ENCODE measurements around the gene ACAA2. TPM values are rescaled to one million over a fixed set of nuclear protein-coding genes. Genes with fewer than 3 reads are reported as not detected.

Gene ACAA2
- total RNA-seq, 4 donors from 2014 or later: 47.9 to 63.4 (median 50.0) TPM

DNA sequence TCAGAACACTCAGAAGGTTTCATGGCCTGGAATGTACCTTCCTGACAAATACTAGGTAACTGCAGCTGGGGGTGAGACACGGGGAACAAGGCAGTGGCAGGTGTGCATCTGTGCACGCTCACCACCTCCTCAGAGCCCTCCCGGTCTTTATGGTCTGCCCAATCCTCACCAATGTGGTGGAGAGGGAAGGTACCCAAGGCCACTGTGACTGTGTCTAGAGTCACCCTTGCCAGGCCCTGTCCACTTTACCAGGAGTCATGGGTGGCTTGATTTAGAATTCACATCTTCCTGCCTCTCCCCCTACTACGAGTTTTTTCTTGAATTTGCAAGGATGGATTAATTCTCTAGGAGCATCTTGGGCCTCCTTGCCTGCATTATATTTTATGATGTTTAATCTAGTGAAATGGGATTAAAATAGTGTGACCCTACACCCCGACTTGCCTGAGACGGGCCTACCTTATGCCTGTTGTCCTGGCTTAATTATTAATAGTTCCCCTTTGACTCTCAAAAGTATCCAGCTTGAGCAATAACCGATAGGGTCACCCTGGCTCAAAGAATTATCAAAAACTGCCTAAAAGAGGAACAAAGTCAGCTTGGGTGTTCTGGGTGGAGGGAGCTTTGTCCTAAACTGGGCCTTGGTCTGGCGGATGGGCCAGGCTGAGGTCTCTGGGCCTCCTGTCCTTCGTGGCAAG is 56.5 kb downstream of the ACAA2 start:
- no peaks in the 10 kb centered on the region for H3K36me3 ChIP-seq
- H3K27ac ChIP-seq: no peak overlapping the region
- H3K4me1 ChIP-seq: no peaks in the 10 kb centered on the region
- no peaks in the 10 kb centered on the region for H3K27me3 ChIP-seq
- no peak overlapping the region for H3K4me3 ChIP-seq
- 84 to 89% methylated on average over 9 of the region's 9 CpGs for WGBS, 2 donors
- H3K9me3 ChIP-seq: no peaks in the 10 kb centered on the region
- no peak for DNase-seq (ENCODE audit: low spot score in 2 of 2)
- TF ChIP-seq POLR2A (IDR thresholded peaks at IDR 0.05): no peak
- TF ChIP-seq EP300 (IDR thresholded peaks at IDR 0.05): no peak
- TF ChIP-seq CTCF (IDR thresholded peaks at IDR 0.05): no peak

DNA sequence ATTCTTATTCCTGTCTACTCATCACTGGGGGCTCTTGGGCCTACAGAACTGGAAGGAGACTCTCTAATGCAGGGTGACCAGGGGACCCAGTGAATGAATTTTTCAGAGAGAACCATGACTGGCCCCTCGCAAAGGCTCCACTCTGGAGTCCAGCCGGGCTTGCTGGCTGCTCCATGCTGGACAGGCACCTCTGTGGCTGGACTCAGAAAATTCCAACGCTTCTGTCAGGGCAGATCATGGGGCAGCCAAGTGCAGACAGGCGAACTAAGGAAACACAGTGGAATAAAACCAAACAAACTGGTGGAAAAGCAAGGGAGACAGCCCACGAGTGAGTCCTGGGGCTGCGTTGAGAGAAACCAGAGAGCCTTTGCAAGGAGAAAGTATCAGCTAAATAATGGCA is 57.2 kb downstream of the ACAA2 start:
- WGBS, 2 donors: 76 to 79% methylated on average over 6 of the region's 6 CpGs

GRCh38 chr18:49755489-49755888 is 57.8 kb downstream of the ACAA2 start:
- H3K27me3 ChIP-seq: no peaks in the 10 kb centered on the region
- H3K9me3 ChIP-seq: no peaks in the 10 kb centered on the region
- TF ChIP-seq EP300 (IDR thresholded peaks at IDR 0.05): no peak
- TF ChIP-seq CTCF (IDR thresholded peaks at IDR 0.05): no peak
- no peak for TF ChIP-seq POLR2A (IDR thresholded peaks at IDR 0.05)
- H3K27ac ChIP-seq: no peak overlapping the region
- DNase-seq (ENCODE audit: low spot score in 2 of 2): no peak
- no peak overlapping the region for H3K4me3 ChIP-seq
- H3K36me3 ChIP-seq: no peaks in the 10 kb centered on the region
- WGBS, 2 donors: 90% methylated on average over 6 of the region's 6 CpGs
- H3K4me1 ChIP-seq: no peaks in the 10 kb centered on the region

More for the DNA sequence above, 57.2 kb downstream of the ACAA2 start:
- Histone ChIP-seq H3K4me1 (no peaks in the 10 kb centered on the region), H3K9me3 (no peaks in the 10 kb centered on the region), H3K36me3 (no peaks in the 10 kb centered on the region), H3K27ac (no peak overlapping the region), H3K4me3 (no peak overlapping the region), H3K27me3 (no peaks in the 10 kb centered on the region)
- no peak for DNase-seq (ENCODE audit: low spot score in 2 of 2)
- TF ChIP-seq CTCF (IDR thresholded peaks at IDR 0.05): no peak
- TF ChIP-seq POLR2A (IDR thresholded peaks at IDR 0.05): no peak
- no peak for TF ChIP-seq EP300 (IDR thresholded peaks at IDR 0.05)

GRCh38 chr18:49754866-49755265 is 58.5 kb downstream of the ACAA2 start:
- H3K4me1 ChIP-seq: no peaks in the 10 kb centered on the region
- no peaks in the 10 kb centered on the region for H3K9me3 ChIP-seq
- TF ChIP-seq EP300 (IDR thresholded peaks at IDR 0.05) (no peak), CTCF (IDR thresholded peaks at IDR 0.05) (no peak), POLR2A (IDR thresholded peaks at IDR 0.05) (no peak)
- H3K27me3 ChIP-seq: no peaks in the 10 kb centered on the region
- no peak overlapping the region for H3K27ac ChIP-seq
- no peaks in the 10 kb centered on the region for H3K36me3 ChIP-seq
- DNase-seq (ENCODE audit: low spot score in 2 of 2): no peak
- H3K4me3 ChIP-seq: no peak overlapping the region
- 82 to 89% methylated on average over 6 of the region's 6 CpGs for WGBS, 2 donors

- WGBS, 2 donors: 98 to 100% methylated on average over 1 of the region's 1 CpG
- H3K4me3 ChIP-seq: no peak overlapping the region
- H3K9me3 ChIP-seq: no peaks in the 10 kb centered on the region
- no peak overlapping the region for H3K27ac ChIP-seq
- no peak for DNase-seq (ENCODE audit: low spot score in 2 of 2)
- no peaks in the 10 kb centered on the region for H3K27me3 ChIP-seq
- TF ChIP-seq EP300 (IDR thresholded peaks at IDR 0.05) (no peak), POLR2A (IDR thresholded peaks at IDR 0.05) (no peak), CTCF (IDR thresholded peaks at IDR 0.05) (no peak)
- no peaks in the 10 kb centered on the region for H3K4me1 ChIP-seq
- H3K36me3 ChIP-seq: no peaks in the 10 kb centered on the region
Observed at GRCh38 chr18:49753643-49754042, 59.7 kb downstream of the ACAA2 start.
